GM18861 (cell line): ENCODE measurements around the gene MMP11.
A peak's percentile ranks its signal among the peaks of the same experiment; 100 is the strongest.

Source experiments
- ATAC-seq: cut with Tn5 transposase; IDR thresholded peaks from one replicate; pipeline ENCODE4 v1.9.1; 2021; ENCODE audit not compliant: unreplicated experiment

The MMP11 gene

DNA sequence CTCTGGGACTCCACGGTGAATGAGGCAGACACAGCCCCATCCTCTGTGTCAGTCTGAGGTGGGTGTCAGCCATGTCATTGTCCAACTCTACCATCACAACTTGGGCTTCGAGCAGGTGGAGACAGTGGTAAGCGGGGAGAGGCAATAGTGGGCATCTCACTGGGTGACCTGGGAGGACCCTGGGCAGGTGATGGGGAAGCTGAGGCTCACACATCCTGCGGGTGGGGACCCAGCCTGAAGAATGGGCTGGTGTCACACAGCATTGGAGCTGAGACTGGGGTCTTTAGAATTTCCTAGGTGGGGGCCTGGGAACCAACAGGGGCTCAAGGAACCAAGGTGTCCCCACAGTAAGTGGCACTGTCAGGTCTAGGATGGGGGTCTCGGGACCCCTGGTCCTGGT is 7.1 kb downstream of the MMP11 start:
- ATAC-seq: no peak

DNA sequence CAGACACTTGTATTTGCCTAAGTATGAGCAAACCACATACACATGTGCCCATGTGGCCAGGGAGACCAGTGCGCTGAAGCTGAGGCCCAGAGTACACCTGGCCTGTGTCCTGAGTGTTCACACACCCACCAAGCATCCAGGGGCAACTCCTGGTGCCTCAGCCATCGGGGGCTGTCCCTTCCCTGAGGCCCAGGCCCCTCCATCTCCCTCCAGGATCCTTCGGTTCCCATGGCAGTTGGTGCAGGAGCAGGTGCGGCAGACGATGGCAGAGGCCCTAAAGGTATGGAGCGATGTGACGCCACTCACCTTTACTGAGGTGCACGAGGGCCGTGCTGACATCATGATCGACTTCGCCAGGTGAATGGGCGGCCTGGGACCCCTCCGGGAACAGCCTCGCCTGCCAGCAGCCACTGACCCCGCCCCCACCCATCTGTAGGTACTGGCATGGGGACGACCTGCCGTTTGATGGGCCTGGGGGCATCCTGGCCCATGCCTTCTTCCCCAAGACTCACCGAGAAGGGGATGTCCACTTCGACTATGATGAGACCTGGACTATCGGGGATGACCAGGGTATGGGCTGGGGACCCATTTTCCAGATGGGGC is 7.6 kb downstream of the MMP11 start:
- ATAC-seq: no peak

DNA sequence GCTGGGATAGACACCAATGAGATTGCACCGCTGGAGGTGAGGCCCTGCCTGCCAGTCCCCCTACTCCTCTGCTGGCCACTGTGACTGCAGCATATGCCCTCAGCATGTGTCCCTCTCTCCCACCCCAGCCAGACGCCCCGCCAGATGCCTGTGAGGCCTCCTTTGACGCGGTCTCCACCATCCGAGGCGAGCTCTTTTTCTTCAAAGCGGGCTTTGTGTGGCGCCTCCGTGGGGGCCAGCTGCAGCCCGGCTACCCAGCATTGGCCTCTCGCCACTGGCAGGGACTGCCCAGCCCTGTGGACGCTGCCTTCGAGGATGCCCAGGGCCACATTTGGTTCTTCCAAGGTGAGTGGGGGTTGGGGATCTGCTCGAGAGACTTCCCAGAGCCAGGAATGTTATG is 8.4 kb downstream of the MMP11 start:
- ATAC-seq: no peak

DNA sequence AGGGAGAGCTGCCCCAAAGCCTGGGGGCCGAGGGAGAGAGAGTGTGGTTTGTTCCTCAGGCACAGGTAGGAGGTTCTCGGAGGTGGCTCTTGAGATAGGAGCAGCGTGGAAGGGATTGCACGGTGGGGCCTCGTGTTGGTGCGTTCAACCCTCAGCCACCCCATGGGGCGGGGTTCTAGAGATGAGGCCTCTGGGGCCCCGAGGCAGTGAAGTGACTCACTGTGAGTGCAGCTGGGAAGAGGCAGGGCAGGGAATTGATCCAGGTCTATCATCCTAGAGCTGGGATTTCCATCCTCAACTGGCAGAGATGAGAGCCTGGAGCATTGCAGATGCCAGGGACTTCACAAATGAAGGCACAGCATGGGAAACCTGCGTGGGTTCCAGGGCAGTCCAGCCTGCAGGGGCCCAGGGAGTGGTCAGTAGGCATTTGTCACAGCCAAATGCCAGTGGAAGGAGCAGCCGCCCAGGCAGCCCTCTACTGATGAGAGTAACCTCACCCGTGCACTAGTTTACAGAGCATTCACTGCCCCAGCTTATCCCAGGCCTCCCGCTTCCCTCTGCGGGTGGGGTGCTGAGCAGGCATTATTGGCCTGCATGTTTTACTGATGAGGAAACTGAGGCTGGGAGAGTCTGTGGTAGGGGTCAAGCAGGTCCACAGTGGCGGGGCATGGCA is 9.0 kb downstream of the MMP11 start:
- no peak for ATAC-seq

DNA sequence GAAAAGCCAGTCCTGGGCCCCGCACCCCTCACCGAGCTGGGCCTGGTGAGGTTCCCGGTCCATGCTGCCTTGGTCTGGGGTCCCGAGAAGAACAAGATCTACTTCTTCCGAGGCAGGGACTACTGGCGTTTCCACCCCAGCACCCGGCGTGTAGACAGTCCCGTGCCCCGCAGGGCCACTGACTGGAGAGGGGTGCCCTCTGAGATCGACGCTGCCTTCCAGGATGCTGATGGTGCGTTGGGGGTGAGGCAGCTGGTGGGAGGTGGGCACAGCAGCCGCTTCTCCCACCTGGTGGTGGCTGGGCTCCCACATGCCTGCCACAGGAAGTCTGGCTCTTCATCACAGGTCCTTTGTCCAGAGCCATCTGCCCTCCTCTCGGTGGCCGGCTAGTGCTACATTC is 9.6 kb downstream of the MMP11 start:
- no peak for ATAC-seq

DNA sequence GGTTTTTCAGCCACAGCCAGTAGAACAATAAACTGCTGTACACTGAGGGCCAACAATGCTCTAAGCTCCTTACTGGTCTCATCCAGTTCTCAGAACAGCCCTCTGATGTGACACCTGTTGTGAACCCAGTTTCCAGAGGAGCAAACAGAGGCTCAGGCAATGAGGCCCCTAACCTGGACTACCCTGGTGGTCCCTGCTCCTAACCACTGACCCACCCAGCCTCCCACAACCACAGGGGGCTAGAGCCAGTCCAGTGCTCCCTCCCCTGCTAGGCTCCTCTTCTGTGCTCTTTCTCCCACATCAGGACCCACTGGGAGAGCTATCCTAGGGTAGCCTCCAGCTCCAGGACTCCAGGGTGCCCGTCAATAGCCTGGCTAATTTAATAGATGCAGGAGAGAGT is 10.1 kb downstream of the MMP11 start:
- ATAC-seq: no peak

DNA sequence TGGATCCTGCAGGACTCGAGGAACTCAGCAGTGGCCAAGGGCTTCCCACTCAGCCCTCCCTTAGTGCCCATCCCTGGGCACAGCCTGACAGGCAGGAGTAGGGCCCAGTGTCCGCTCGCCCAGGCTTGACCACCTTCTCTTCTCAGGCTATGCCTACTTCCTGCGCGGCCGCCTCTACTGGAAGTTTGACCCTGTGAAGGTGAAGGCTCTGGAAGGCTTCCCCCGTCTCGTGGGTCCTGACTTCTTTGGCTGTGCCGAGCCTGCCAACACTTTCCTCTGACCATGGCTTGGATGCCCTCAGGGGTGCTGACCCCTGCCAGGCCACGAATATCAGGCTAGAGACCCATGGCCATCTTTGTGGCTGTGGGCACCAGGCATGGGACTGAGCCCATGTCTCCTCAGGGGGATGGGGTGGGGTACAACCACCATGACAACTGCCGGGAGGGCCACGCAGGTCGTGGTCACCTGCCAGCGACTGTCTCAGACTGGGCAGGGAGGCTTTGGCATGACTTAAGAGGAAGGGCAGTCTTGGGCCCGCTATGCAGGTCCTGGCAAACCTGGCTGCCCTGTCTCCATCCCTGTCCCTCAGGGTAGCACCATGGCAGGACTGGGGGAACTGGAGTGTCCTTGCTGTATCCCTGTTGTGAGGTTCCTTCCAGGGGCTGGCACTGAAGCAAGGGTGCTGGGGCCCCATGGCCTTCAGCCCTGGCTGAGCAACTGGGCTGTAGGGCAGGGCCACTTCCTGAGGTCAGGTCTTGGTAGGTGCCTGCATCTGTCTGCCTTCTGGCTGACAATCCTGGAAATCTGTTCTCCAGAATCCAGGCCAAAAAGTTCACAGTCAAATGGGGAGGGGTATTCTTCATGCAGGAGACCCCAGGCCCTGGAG is 10.9 kb downstream of the MMP11 start:
- ATAC-seq: no peak

DNA sequence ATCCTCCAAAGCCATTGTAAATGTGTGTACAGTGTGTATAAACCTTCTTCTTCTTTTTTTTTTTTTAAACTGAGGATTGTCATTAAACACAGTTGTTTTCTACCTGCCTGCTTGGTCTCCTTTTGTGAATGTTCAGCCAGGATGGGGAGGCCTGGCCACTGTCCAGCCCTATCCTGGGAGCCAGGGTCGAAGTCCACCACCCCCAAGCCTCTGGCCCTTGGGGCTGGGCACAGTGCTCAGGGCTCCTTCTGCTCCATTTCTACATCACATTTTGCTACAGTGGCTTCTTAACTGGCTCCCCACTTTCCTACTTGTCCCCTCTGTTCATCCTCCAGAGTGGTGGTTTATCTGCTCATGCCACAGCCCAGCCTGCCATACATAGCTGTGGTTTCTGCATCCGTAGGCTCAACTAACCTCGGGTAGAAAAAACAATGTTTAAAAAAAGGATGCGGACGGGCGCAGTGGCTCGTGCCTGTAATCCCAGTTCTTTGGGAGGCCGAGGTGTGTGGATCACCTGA is 11.6 kb downstream of the MMP11 start:
- no peak for ATAC-seq

DNA sequence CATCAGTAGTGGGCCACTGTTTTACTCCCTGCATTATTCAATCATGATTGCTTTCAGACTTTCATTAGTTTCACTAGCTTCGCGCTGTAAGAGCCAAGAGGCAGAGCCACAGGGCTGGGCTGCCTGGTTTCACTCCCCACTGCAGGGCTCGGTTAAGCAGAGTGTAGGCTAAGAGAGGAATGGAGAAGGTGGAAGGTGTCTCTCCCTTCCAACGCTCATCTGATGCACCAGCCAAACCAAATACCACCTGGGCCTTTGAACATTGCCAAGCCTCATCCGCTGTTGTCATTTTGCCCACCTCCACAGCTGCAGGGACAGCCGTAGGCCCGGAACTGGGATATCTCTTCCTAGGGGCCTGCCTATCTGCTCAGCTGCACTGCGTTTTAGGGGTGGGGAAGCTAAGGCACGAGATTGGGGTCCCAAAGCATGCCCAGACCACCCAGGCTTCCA is 13.6 kb downstream of the MMP11 start:
- no peak for ATAC-seq

DNA sequence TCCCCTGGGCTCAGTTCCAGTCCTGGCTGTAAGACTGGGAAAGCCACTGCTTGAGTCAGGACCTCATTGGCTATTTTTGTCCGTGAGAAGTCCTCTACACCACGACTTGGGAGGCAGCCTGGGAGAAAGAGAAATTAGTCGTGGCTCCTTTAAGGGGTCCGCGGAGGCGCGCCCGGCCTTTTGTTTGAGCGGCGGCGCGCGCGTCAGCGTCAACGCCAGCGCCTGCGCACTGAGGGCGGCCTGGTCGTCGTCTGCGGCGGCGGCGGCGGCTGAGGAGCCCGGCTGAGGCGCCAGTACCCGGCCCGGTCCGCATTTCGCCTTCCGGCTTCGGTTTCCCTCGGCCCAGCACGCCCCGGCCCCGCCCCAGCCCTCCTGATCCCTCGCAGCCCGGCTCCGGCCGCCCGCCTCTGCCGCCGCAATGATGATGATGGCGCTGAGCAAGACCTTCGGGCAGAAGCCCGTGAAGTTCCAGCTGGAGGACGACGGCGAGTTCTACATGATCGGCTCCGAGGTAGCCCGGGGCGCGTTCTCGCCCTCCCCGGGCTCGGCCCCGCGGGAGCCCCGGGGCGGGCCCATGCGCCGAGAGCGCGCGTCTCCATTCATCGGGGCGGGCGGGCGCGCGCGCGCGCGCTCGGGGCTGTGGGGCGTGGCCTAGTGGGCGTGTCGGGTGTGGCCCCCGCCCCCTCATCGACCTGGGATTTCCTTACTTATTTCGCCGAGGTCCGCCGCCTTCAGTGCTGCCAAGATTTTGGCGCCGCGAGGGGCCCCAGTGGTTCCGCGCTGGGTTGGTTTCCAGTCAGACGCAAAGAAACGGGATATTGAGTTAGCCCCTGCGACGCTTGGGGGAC is 14.3 kb downstream of the MMP11 start, which contains the start of gene SMARCB1:
SMARCB1 (plus strand) TSS at position 215 of the 848 bp plus-strand sequence; CDS start at position 419, 204 bp downstream.
- peak; percentile 58 for ATAC-seq

DNA sequence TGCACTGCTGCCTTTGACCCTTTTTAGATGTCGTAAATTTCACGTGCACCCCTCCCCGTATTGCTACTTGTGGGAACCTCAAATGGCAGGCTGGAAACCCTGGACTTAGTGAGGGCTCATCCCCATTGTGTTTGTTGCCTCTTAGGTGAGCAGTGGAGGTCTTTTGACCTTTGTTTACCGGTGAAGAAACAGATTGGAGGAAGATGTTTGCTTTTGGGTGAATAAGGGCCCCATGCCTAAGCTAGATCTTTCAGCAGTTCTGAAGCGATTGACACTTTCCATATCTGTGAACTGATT is 14.9 kb downstream of the MMP11 start:
- ATAC-seq: no peak

DNA sequence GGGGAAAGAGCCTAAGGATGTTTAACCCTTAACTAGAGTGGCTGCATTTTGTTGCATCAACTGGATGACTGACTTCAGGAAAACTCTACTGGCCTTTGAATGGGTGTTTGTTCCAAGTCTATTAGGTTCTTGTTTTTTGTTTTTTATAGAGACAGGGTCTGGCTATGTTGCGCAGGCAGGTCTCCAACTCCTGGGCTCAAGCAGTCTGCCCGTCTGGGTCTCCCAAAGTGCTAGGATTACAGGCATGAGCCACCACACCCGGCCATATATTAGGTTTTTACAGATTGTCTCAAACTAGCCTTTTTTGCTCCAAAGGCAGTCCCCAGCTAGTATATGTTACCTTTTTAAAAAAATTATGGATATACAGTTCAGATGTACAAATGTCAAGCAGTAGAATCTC is 15.3 kb downstream of the MMP11 start:
- ATAC-seq: no peak

DNA sequence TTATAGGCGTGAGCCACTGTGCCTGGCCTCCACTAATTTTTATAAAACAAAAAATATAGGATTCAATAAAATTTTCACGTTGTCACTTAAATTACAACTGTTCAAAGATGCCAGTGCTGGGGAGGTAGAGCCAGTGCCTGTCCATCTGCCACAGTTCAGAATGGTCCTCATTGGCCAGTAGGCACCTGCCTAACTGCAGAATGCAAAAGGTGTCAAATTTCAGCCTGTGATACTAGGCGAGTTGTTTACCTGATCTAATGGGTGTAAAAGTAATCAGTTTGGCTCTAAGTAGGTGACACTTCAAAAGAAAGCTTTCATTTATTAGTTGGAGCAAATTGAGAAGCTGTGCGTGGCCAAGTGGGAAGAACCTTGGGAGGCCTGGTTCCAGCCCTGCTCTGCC is 16.5 kb downstream of the MMP11 start:
- no peak for ATAC-seq

DNA sequence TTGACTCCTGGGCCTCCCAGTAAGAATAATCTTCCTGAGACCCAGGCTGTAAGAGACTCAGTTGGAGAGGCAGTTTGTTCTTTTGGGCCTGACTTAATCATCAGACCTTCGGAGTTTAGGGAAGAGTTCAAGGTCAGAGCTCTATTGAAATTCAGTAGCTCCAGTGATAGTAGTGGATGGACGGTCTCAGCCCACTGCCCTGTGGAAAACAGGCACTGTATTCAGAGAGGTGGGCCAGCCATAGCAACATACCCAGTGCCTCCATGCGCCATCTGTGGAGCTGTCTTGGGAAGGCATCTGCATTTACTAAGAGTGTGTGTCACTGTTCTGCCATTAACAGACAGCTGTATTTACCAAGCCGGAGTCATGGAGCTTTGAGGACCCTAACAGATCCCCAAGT is 17.0 kb downstream of the MMP11 start:
- no peak for ATAC-seq

DNA sequence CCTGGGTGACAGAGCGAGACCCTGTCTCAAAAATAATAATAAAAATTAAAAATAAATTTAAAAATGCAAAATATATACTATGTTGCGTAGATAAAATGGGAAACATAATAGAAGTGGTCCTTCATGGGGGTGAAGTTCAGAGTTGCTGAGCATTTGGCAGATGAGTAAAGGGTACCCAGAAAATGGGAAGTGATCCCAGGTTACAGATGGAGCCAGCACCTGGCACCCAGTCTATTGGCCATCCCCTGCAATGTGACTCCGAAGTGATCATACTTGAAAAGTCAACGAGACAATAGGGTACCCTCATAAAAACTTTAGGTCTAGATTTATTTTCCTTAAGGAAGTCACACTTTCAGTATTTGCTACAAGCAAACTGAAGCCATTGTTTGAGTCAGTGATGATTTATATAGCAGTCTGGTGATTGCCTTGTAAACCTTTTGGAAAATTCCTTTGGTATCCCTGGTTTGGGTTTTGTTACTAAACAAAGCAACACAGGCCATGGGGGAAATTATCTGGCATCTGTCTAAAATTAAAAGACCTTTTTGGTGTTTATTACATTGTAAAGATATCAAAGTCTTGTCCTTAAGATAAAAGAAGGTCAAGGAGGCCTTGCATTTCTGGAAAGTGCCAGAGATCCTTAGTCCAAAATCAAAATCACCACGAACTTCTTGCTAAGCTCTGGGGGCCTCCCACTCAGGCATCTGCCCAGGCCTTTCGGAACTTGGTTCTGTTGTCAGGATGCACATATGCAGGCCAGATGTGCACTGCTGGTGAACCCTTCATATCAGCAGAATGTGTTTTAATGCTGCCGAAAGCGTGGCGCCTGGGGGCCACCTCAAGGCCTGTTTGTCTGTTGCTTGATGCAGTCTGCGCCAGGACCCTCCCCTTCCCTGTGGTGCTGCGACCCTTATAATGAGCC is 18.4 kb downstream of the MMP11 start:
- ATAC-seq: no peak

DNA sequence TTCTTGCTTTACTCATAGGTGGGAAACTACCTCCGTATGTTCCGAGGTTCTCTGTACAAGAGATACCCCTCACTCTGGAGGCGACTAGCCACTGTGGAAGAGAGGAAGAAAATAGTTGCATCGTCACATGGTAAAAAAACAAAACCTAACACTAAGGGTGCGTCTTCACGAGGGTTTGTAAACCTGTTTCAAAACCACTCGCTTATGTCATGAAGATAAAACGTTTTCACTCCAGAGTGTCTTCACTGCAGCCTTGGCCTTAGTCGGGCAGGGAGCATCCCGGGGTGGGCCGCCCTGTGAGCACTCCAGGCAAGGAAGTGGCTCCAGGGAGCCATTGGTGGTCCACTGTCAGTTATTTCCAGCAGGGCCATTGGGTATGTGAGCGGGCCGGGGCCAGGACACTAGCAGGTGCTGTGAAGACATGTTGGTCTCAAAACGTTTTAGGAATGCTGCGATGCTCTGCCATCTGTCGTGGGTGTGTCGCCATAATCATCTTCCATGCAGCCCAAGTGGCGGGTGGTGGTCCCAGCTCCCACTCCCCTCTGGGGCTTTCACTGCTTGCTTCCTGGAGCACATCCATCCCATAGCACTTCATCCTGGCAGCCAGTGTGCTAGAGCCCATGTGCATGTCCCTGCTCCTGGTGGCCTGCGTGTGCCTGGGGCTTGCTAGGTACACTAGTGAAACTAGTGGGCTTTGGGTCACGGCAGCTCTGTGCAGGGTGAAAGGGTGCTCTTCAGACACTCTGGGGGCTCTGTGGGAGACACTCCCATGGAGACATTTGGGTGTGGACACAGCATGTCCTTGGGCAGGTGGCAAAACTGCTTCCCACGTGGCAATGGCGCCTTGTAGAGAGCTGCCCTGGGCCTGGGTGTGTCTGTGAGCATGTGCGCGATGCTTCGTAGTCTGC is 19.3 kb downstream of the MMP11 start:
- ATAC-seq: no peak

DNA sequence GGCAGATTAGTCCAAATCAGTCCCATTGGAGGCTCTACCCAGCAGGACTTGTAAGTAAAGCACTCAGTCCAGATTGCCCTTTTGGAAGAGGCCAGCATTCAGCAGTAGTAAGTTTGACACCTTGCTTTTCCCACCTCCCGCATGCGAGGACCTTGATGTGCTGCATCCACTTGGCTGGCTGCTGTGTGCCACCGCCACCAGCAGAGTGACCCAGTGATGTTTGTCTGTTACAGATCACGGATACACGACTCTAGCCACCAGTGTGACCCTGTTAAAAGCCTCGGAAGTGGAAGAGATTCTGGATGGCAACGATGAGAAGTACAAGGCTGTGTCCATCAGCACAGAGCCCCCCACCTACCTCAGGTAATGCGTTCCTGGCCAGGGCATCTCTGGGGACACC is 20.7 kb downstream of the MMP11 start:
- no peak for ATAC-seq

DNA sequence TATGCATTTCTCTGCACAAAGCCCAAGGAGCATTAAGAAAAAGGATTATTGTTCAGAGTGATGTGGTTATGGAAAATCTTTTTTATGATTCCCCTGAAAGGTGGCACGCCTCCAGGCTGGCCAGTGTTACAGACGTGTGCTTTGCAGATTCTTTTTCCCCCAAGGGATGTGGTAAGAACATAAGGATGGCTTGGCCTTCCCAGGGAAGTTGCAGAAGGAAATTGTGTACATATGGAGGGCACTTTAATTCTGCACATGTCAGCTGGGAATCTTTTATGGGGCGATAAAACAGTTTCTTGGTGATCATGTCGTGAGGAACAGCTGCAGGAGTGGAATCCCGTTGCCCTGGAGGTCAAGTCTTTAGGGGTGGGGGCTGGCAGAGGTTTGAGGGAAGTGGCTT is 23.8 kb downstream of the MMP11 start:
- ATAC-seq: no peak
